BLaER1 (cell line): ENCODE data around the gene CRABP1.

ENCODE experiments used
- H3K27ac ChIP-seq: shearing (Covaris generic); formaldehyde crosslinking; 2 replicates; pipeline ENCODE4 v1.8.1; 2022
- H3K27me3 ChIP-seq: shearing (Covaris generic); formaldehyde crosslinking; 2 replicates; pipeline ENCODE4 v1.8.1; 2022
- H3K36me3 ChIP-seq: shearing (Covaris generic); formaldehyde crosslinking; 2 replicates; pipeline ENCODE4 v1.8.1; 2022
- H3K4me1 ChIP-seq: shearing (Covaris generic); formaldehyde crosslinking; 2 replicates; pipeline ENCODE4 v1.8.1; 2022
- H3K4me2 ChIP-seq: shearing (Covaris generic); formaldehyde crosslinking; 2 replicates; pipeline ENCODE4 v1.8.1; 2022
- H3K4me3 ChIP-seq: shearing (Covaris generic); formaldehyde crosslinking; 2 replicates; pipeline ENCODE4 v1.8.1; 2022
- H3K9ac ChIP-seq: shearing (Covaris generic); formaldehyde crosslinking; 2 replicates; pipeline ENCODE4 v1.8.1; 2022
- H3K9me3 ChIP-seq: shearing (Covaris generic); formaldehyde crosslinking; 2 replicates; pipeline ENCODE4 v1.8.1; 2022
- H4K20me1 ChIP-seq: shearing (Covaris generic); formaldehyde crosslinking; 2 replicates; pipeline ENCODE4 v1.8.1; 2022
- Cebpa-rat ChIP-seq: shearing (Covaris generic); IDR thresholded peaks from 2 replicates; pipeline ENCODE4 v1.8.1; 2022

Gene CRABP1

DNA sequence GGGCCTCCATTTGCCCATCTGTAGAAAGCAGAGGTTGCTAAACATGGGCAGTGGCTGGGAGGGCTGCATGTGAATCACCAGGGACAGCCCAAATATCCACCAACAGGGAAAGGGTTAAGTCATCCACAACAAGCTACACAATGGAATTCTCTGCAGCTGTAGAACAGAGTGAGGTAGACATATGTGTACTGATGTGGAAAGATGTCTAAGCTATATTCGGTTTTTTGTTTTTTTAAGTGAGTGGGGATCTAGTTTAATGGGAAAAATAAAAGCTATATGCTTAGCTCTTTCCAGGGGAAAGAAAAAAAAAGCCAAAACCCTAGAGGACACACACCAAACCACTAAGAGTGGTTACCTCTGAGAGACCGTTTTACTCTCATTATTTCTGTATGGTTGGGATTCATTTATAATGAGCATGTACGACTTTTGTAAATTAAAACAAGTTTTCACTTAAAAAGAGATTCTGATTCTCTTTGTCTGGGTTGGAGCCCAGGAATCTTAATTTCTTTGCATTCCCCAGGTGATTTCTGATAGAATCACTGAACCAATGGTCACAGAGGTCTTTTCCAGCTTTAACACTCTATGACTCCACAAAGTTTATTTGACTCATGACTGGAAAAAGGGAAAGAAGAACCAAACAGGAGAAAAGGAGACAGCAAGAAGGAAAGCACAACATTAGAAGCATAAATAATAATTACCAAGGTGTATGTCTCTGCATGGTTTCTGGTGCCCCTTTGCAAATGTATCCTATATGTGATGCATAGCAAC, 19.1 kb downstream of the CRABP1 start:
- H3K27ac ChIP-seq = no peak overlapping the region
- no peak for TF ChIP-seq Cebpa-rat
- no peak overlapping the region for H3K9ac ChIP-seq
- H4K20me1 ChIP-seq = no peaks in the 10 kb centered on the region
- no peaks in the 10 kb centered on the region for H3K36me3 ChIP-seq
- H3K4me1 ChIP-seq = no peaks in the 10 kb centered on the region
- H3K4me3 ChIP-seq = no peak overlapping the region
- H3K27me3 ChIP-seq = no peaks in the 10 kb centered on the region
- H3K4me2 ChIP-seq = no peak overlapping the region
- no peaks in the 10 kb centered on the region for H3K9me3 ChIP-seq

GRCh38 chr15:78360367-78360801, 20.2 kb downstream of the CRABP1 start:
- no peak overlapping the region for H3K4me3 ChIP-seq
- no peaks in the 10 kb centered on the region for H3K36me3 ChIP-seq
- no peak overlapping the region for H3K9ac ChIP-seq
- H4K20me1 ChIP-seq = no peaks in the 10 kb centered on the region
- no peaks in the 10 kb centered on the region for H3K4me1 ChIP-seq
- H3K27me3 ChIP-seq = no peaks in the 10 kb centered on the region
- no peak overlapping the region for H3K27ac ChIP-seq
- no peak overlapping the region for H3K4me2 ChIP-seq
- no peak for TF ChIP-seq Cebpa-rat
- H3K9me3 ChIP-seq = no peaks in the 10 kb centered on the region

GRCh38 chr15:78360958-78361718, 21.0 kb downstream of the CRABP1 start:
- no peaks in the 10 kb centered on the region for H3K9me3 ChIP-seq
- H3K36me3 ChIP-seq = no peaks in the 10 kb centered on the region
- H3K4me3 ChIP-seq = no peak overlapping the region
- H3K4me1 ChIP-seq = no peaks in the 10 kb centered on the region
- no peak overlapping the region for H3K27ac ChIP-seq
- H3K9ac ChIP-seq = no peak overlapping the region
- H4K20me1 ChIP-seq = no peaks in the 10 kb centered on the region
- no peaks in the 10 kb centered on the region for H3K27me3 ChIP-seq
- no peak for TF ChIP-seq Cebpa-rat
- H3K4me2 ChIP-seq = no peak overlapping the region

DNA sequence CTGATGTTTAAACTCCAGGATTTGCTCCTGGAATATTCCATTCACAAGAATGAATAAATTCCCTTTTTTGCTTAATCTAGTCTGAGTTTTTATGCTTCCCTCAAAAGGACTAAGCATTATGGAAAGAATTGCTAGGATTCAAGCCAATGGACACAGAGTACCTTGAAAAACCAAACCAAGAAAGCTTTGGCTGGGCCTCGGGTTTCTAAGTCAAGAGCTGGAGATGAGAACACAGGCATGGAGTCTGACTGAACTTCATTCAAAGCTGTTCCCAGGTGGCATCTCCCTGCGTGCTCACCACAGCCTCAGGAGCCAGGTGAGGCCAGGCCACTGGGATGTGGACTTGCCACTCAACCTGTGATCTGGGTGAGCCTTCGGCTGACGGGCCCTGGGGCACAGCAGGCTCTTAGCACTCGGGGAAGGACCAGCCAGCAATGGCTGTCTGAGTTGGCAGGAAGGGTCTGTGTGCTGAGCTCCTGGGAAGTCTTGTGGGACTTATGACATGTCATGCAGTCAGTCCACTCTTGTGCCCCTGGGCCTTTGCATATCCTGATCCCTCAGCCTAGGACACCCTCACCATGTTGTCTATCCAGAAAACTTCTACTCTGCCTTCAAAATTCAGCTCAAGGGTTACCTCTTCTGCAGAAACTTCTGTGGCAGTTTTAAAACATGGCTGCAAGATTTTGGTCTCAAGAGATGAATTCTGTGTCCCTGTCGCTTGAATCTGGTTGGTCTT, 21.8 kb downstream of the CRABP1 start:
- no peak overlapping the region for H3K4me2 ChIP-seq
- H3K9ac ChIP-seq = no peak overlapping the region
- H3K9me3 ChIP-seq = no peaks in the 10 kb centered on the region

GRCh38 chr15:78362716-78363380, 22.7 kb downstream of the CRABP1 start:
- Histone ChIP-seq H3K4me2 (no peak overlapping the region), H3K27ac (no peak overlapping the region), H3K9me3 (no peaks in the 10 kb centered on the region), H3K4me1 (no peaks in the 10 kb centered on the region), H3K36me3 (no peaks in the 10 kb centered on the region), H3K4me3 (no peak overlapping the region), H4K20me1 (no peaks in the 10 kb centered on the region), H3K9ac (no peak overlapping the region), H3K27me3 (no peaks in the 10 kb centered on the region)
- TF ChIP-seq Cebpa-rat = no peak

More for the DNA sequence above, 21.8 kb downstream of the CRABP1 start:
- Histone ChIP-seq H3K27ac (no peak overlapping the region), H3K4me1 (no peaks in the 10 kb centered on the region), H3K27me3 (no peaks in the 10 kb centered on the region), H4K20me1 (no peaks in the 10 kb centered on the region), H3K4me3 (no peak overlapping the region), H3K36me3 (no peaks in the 10 kb centered on the region)
- TF ChIP-seq Cebpa-rat = no peak

DNA sequence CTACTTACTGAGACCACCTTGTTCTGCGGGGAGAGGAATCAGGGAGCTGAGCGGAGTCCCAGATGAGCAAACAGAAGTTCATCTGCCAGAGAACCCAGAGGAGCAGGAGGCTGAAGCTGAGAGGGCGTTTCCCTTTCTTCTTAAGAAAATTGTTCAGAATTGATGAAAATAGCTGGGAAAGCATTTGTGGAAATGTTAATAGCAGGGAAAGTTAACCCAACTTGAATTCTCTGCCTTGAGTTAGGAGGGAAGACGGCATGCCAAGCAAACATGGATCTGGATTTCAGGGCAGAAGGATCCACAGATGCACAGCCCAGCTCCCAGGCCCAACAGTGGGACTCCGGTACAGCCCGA, 23.2 kb downstream of the CRABP1 start:
- no peak overlapping the region for H3K4me3 ChIP-seq
- no peaks in the 10 kb centered on the region for H3K36me3 ChIP-seq
- no peaks in the 10 kb centered on the region for H3K4me1 ChIP-seq
- H3K27me3 ChIP-seq = no peaks in the 10 kb centered on the region
- H3K9ac ChIP-seq = no peak overlapping the region
- no peak overlapping the region for H3K27ac ChIP-seq
- no peak overlapping the region for H3K4me2 ChIP-seq
- H4K20me1 ChIP-seq = no peaks in the 10 kb centered on the region
- no peaks in the 10 kb centered on the region for H3K9me3 ChIP-seq
- no peak for TF ChIP-seq Cebpa-rat

- H3K27ac ChIP-seq = no peak overlapping the region
- no peaks in the 10 kb centered on the region for H3K4me1 ChIP-seq
- H3K36me3 ChIP-seq = no peaks in the 10 kb centered on the region
- no peak overlapping the region for H3K9ac ChIP-seq
- H3K9me3 ChIP-seq = no peaks in the 10 kb centered on the region
- H3K27me3 ChIP-seq = no peaks in the 10 kb centered on the region
- no peak for TF ChIP-seq Cebpa-rat
- no peak overlapping the region for H3K4me2 ChIP-seq
- H3K4me3 ChIP-seq = no peak overlapping the region
- no peaks in the 10 kb centered on the region for H4K20me1 ChIP-seq
Observed at GRCh38 chr15:78364233-78364632, 24.1 kb downstream of the CRABP1 start.

GRCh38 chr15:78365917-78366316, 25.8 kb downstream of the CRABP1 start:
- Histone ChIP-seq H3K36me3 (no peaks in the 10 kb centered on the region), H3K9ac (no peak overlapping the region)

DNA sequence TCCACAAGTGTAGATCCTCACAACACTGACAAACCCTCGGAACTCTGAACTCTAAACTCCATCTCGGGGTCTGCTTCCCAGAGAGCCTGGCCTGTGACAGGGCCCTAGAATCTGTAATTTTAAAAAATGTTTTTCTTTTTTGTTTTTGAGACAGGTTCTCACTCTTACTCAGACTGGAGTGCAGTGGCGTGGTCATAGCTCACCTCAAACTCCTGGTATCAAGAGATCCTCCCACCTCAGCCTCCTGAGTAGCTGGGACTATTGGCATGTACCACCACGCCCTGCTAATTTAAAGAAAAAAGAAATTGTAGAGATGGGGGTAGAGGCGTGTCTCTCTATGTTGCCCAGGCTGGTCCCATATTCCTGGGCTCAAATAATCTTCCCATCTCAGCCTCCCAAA, 26.2 kb downstream of the CRABP1 start:
- no peaks in the 10 kb centered on the region for H3K27me3 ChIP-seq
- no peak overlapping the region for H3K4me3 ChIP-seq
- no peaks in the 10 kb centered on the region for H4K20me1 ChIP-seq
- H3K9me3 ChIP-seq = no peaks in the 10 kb centered on the region
- no peak overlapping the region for H3K4me2 ChIP-seq
- no peak for TF ChIP-seq Cebpa-rat
- no peak overlapping the region for H3K27ac ChIP-seq
- H3K4me1 ChIP-seq = no peaks in the 10 kb centered on the region
- no peak overlapping the region for H3K9ac ChIP-seq
- no peaks in the 10 kb centered on the region for H3K36me3 ChIP-seq

More at GRCh38 chr15:78365917-78366316, 25.8 kb downstream of the CRABP1 start:
- Histone ChIP-seq H4K20me1 (no peaks in the 10 kb centered on the region), H3K27me3 (no peaks in the 10 kb centered on the region), H3K9me3 (no peaks in the 10 kb centered on the region), H3K4me3 (no peak overlapping the region), H3K4me2 (no peak overlapping the region), H3K27ac (no peak overlapping the region), H3K4me1 (no peaks in the 10 kb centered on the region)
- no peak for TF ChIP-seq Cebpa-rat
